HG02885 (cell line): ENCODE data around the gene SDSL.

Source experiments
- ATAC-seq: cut with Tn5 transposase; IDR thresholded peaks from one replicate; pipeline ENCODE4 v1.9.1; 2021; ENCODE audit warnings: mild to moderate bottlenecking; ENCODE audit not compliant: unreplicated experiment, poor library complexity

Gene SDSL

DNA sequence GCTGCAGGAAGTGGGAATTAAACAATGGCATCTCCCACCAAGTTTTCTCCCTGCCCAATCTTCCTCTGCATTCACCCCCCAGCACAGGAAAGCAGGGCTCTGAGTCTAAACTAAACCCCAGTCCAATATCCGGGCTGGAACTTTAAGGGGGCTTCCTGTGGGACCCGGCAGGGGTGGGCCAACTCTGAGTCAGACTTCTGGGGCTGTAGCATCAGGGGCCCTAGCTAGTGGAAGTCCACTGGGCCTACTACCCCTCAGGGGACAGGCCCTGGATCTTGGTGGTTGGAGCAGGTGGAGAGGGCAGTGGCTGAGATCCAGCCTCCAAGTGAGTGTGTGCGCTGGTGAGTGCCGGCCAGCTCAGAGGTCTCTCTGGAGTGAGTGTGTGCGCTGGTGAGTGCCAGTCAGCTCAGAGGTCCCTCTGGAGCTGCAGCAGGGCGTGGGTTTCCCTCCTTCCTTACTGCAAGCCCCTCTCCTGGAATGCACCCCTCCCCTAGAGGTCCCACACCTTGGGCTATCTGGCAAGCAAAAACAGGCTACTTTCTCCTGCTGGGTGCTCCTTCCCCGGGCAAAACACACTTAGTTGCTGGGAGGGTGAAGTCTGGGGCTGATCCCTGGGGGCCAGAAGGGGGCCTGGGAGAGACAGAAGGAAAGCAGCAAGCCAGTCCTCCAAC is 55.1 kb downstream of the SDSL start:
- ATAC-seq, result no peak

DNA sequence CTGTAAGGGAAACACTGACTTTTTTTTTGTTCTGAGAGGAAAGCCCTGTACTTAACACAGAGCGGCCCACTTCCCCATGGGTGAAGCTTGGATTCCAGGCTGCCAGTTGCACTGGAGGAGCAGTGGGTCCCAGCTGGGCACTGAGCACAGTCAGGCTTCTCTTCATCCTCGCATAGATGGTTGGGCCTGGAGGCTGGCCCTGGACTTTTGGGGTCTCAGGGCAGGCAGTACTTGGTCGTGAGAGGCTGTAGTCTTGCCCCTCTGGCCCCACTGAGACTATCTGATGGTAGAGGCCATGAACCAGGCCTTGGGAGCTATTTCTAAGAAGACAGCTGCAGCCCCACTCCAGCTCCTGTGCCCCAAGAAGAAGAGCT is 55.6 kb downstream of the SDSL start:
- no peak for ATAC-seq

DNA sequence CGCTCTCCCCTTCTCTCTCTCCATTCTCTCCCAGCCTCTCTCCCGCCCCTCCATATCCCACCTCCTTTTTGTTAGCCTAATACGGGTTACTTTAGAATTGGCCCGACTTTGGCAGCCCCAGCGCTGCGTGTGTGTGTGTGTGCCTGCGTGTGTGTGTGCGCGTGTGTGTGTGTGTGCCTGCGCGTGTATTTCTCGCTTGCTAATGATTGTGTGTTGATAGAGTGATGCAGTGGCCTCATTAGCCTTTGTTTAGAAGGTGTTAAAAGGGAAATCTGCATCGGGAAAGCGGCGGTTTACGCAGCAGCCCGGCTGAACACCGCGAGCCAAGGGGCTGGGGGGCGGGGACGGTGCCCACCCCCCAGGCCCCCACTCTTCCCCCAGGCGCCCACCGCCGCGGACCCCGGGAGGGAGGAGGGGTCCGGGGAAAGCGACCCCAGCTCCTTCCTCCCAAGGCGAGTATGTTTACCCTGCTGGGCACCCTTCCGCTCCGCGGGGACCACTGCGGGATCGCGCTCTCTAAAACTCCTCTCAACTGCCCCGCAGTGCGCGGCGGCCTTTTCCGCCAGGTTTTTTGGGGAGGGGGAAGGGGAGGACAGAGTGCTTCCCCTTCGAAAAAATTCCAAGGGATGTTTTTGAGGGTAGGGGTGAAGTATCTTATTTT is 56.3 kb downstream of the SDSL start:
- no peak for ATAC-seq

DNA sequence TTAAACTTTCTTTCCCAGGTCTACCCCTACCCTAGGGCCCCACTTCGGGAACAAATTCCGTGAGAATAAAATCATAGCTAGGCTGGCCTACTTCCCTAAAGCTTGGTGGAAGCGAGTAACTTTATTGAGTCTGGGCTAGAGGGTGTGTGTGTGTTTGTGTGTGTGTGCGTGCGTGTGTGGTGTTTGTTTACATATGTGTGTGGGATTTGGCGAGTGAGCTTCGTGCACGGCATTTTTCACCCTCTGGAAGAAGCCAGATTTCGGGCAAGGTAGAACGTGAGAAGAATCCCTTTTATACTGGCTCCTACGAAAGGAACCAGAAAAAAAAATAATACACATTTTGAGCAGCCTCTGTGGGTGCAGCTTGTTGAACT is 57.0 kb downstream of the SDSL start:
- ATAC-seq, result no peak

DNA sequence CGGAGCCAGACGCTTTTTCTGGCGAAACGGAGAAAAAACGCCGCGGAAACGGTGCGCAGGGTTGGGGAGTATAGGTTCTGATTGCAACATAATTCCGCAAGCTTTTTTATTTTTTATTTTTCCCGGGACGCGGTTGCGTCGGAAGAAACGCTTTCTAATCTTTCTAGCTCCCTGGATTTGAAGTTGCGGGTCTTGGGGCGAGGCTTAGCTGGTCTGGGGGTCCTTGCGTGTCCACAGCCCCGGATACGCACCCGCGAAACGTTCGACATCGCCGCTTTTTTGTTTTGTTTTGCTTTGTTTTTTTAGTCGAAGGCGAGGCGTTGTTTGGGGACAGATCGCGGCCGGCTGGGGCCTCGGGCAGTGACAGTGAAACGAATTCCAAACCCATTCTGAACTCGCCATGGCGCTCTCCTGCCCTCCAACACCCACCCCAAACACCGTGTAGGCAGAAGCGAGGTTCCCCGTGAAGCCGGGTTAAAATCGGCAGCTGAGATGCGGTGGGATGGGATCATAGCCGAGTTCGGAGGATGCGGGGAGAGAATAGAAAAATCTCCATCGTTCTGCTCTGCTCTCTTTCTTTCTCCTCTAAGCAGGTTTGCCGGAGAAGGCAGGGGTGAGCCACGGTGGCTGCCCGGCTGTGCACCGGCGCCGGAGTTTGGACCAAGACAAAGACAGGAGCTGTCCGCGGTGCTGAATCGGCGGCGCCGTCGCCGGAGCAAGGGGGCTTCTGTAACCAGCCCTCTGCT is 57.6 kb downstream of the SDSL start:
- ATAC-seq, result no peak

DNA sequence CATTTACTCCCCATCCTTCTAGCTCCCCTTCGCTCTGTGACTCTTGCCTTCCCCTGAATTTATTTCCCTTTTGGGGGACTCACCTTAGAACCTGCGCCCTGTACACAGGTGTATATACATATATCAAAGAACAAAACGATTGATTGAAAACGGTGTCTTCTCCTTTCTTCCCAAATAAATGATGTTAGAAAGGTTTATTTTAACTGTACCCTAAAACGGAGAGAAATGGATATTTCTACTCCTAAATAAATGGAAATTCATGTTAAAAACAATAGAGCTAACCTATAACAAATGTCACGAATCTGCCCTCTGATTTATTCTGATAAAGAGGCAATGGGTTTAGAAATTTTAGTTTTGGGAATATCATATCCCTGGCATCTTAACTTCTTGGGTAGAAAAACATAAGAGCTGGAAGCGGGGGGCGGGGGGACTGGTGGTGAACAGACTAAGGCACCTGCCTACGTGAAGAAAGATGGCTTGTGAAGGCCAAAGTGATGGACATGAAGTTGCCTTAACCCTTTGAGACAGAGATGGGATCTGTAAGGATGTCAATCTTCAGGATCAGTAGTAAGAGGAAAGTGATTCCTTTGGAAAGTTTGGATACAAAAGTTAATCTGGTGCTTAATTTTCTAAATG is 58.3 kb downstream of the SDSL start:
- no peak for ATAC-seq

DNA sequence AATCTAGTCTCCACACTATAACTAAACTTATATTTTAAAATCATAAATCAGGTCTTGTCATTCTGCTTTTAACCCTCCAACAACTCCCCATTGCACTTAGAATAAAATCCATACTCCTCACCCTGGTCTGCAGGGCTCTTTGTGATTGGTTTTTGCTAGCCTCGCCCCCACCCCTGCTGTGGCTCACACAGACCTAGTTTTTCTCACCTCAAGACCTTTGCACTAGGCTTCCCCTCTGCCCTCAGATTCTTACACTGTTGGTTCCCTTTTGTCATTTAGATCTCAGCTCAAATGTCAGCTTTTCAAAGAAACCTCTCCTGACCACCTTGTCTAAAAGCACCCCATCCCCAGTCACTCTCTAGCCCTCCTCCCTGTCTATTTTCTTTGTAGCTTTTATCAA is 60.2 kb downstream of the SDSL start:
- no peak for ATAC-seq

DNA sequence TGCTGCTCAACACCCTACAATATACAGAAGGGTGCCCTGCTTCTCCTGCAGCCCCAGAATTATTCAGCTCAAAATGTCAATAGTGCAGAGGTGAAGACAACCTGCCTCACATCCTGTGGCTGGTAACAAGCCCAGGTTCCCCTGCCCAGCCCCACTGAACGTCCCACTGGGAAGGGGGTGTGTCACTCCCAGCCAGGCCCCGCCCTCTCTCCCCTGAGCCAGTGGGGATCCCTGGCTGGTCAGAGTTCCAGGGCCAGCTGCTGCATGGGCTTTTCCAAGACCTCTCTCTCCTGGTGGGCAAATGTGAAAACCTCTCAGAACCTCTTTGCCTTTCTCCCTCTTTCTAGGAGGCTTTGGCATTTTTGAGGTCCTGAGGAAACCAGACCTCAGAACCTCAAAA is 63.1 kb downstream of the SDSL start:
- no peak for ATAC-seq

DNA sequence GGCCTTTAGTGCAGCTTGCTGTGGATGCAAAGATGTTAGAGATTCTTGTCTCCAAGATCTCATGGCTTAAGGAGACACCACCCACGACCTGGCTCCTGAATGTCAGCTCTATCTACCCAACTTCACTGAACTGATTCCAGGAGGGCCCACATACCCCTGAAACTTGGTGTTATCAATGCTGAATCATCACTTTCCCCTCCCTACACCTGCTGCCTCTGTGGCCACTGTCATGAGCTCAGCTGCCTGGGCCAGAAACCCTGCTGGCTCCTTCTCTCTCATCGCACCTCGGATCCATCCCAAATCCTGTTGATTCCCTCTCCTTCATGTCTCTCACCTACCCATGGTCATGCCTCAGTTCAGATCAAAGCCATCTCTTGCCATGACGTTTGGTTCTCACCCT is 64.5 kb downstream of the SDSL start:
- ATAC-seq, result no peak
